SK-N-SH treated with all-trans-retinoic acid at 6 μM for 48 hours (cell line): ENCODE data around the gene GLI2.

ENCODE experiments used
- ATAC-seq: fragments of 200-7000 bp; cut with Tn5 transposase; 3 replicates; pipeline ENCODE4 v1.9.1; 2020; ENCODE audit warnings: mild to moderate bottlenecking, moderate library complexity
- ARNTL ChIP-seq: fragments of 450-650 bp; formaldehyde crosslinking; IDR thresholded peaks from 2 replicates; pipeline ENCODE4 v1.5.0; 2020; ENCODE audit warnings: low read depth, mild to moderate bottlenecking, moderate library complexity, borderline replicate concordance
- BACH2 ChIP-seq: fragments of 250-450 bp; sonication (Bioruptor Pico); IDR thresholded peaks from 2 replicates; pipeline ENCODE4 v1.9.0; 2021; ENCODE audit warnings: mild to moderate bottlenecking, borderline replicate concordance
- CREB5 ChIP-seq: fragments of 250-450 bp; sonication (Bioruptor Pico); IDR thresholded peaks from 2 replicates; pipeline ENCODE4 v1.5.1; 2020; ENCODE audit warnings: low read depth, mild to moderate bottlenecking, moderate library complexity
- CSDC2 ChIP-seq: fragments of 250-450 bp; sonication (Bioruptor Pico); IDR thresholded peaks from 2 replicates; pipeline ENCODE4 v1.5.0; 2020; ENCODE audit warnings: mild to moderate bottlenecking, moderate library complexity
- CSRNP3 ChIP-seq: fragments of 250-450 bp; sonication (Bioruptor Pico); IDR thresholded peaks from 2 replicates; pipeline ENCODE4 v1.5.1; 2021; ENCODE audit warnings: mild to moderate bottlenecking, moderate library complexity
- ESRRG ChIP-seq: fragments of 250-450 bp; sonication (Bioruptor Pico); IDR thresholded peaks from 2 replicates; pipeline ENCODE4 v1.6.1; 2021; ENCODE audit warnings: mild to moderate bottlenecking
- GLIS3 ChIP-seq: fragments of 250-450 bp; sonication (Bioruptor Pico); IDR thresholded peaks from 2 replicates; pipeline ENCODE4 v1.5.0; 2020; ENCODE audit warnings: mild to moderate bottlenecking, moderate library complexity
- ISL1 ChIP-seq: fragments of 250-450 bp; sonication (Bioruptor Pico); IDR thresholded peaks from 2 replicates; pipeline ENCODE4 v2.1.2; 2022; ENCODE audit warnings: mild to moderate bottlenecking, moderate library complexity
- OSR1 ChIP-seq: fragments of 250-450 bp; sonication (Bioruptor Pico); IDR thresholded peaks from 2 replicates; pipeline ENCODE4 v1.8.0; 2022; ENCODE audit warnings: moderate library complexity, mild to moderate bottlenecking, inconsistent platforms
- PATZ1 ChIP-seq: fragments of 250-450 bp; sonication (Bioruptor Pico); IDR thresholded peaks from 2 replicates; pipeline ENCODE4 v1.8.0; 2020; ENCODE audit warnings: mild to moderate bottlenecking, moderate library complexity, borderline replicate concordance
- POU6F1 ChIP-seq: fragments of 250-450 bp; sonication (Bioruptor Pico); IDR thresholded peaks from 2 replicates; pipeline ENCODE4 v1.8.0; 2021; ENCODE audit warnings: low read depth, mild to moderate bottlenecking, moderate library complexity, borderline replicate concordance
- PPARA ChIP-seq: fragments of 250-450 bp; sonication (Bioruptor Pico); IDR thresholded peaks from 2 replicates; pipeline ENCODE4 v1.5.0; 2020; ENCODE audit warnings: mild to moderate bottlenecking, borderline replicate concordance
- RARB ChIP-seq: fragments of 250-450 bp; sonication (Bioruptor Pico); IDR thresholded peaks from 2 replicates; pipeline ENCODE4 v1.8.0; 2021; ENCODE audit warnings: mild to moderate bottlenecking, moderate library complexity
- TCF4 ChIP-seq: fragments of 250-450 bp; sonication (Bioruptor Pico); IDR thresholded peaks from 2 replicates; pipeline ENCODE4 v1.8.0; 2021; ENCODE audit warnings: mild to moderate bottlenecking, moderate library complexity, borderline replicate concordance
- TOX ChIP-seq: fragments of 250-450 bp; sonication (Bioruptor Pico); IDR thresholded peaks from 2 replicates; pipeline ENCODE4 v1.8.0; 2021; ENCODE audit warnings: mild to moderate bottlenecking, moderate library complexity, borderline replicate concordance
- TSHZ2 ChIP-seq: fragments of 250-450 bp; sonication (Bioruptor Pico); IDR thresholded peaks from 2 replicates; pipeline ENCODE4 v1.5.0; 2020; ENCODE audit warnings: mild to moderate bottlenecking, moderate library complexity
- ZC3H10 ChIP-seq: fragments of 250-450 bp; sonication (Bioruptor Pico); IDR thresholded peaks from 2 replicates; pipeline ENCODE4 v1.5.1; 2021; ENCODE audit warnings: mild to moderate bottlenecking, moderate library complexity
- ZFP3 ChIP-seq: fragments of 250-450 bp; sonication (Bioruptor Pico); IDR thresholded peaks from 2 replicates; pipeline ENCODE4 v1.5.0; 2020; ENCODE audit warnings: mild to moderate bottlenecking, moderate library complexity
- ZFP30 ChIP-seq: fragments of 450-650 bp; formaldehyde crosslinking; IDR thresholded peaks from 2 replicates; pipeline ENCODE4 v1.5.0; 2022; ENCODE audit warnings: mild to moderate bottlenecking, moderate library complexity
- ZNF565 ChIP-seq: fragments of 450-650 bp; formaldehyde crosslinking; conservative IDR thresholded peaks from 2 replicates; pipeline ENCODE4 v1.5.0; 2020; ENCODE audit warnings: low read depth, mild to moderate bottlenecking, moderate library complexity
- ZNF70 ChIP-seq: fragments of 450-650 bp; formaldehyde crosslinking; IDR thresholded peaks from 2 replicates; pipeline ENCODE4 v1.5.0; 2020; ENCODE audit warnings: mild to moderate bottlenecking, moderate library complexity
- ZNF8 ChIP-seq: fragments of 450-650 bp; formaldehyde crosslinking; IDR thresholded peaks from 2 replicates; pipeline ENCODE4 v1.5.0; 2020; ENCODE audit warnings: mild to moderate bottlenecking, moderate library complexity

GLI2 gene

GRCh38 chr2:120770641-120771040, 35.0 kb downstream of the GLI2 start:
- ATAC-seq = no peak
- no peak for TF ChIP-seq ZNF565
- no peak for TF ChIP-seq OSR1 (CRISPR knock-in tag)
- TF ChIP-seq ZFP30 (CRISPR knock-in tag) = no peak
- TF ChIP-seq TOX = no peak
- TF ChIP-seq CSDC2 (CRISPR knock-in tag) = no peak
- TF ChIP-seq RARB = no peak

GRCh38 chr2:120771111-120771780, 35.6 kb downstream of the GLI2 start:
- TF ChIP-seq RARB = no peak
- TF ChIP-seq BACH2 (CRISPR knock-in tag) = no peak
- no peak for TF ChIP-seq POU6F1 (CRISPR knock-in tag)
- no peak for TF ChIP-seq ZFP3 (CRISPR knock-in tag)
- TF ChIP-seq ISL1 (CRISPR knock-in tag) = no peak
- TF ChIP-seq ZNF565 = no peak
- peak; percentile 97 for ATAC-seq

- peak; percentile 6; the same call in 1 of the 3 replicates for ATAC-seq
- no peak for TF ChIP-seq OSR1 (CRISPR knock-in tag)
- no peak for TF ChIP-seq GLIS3 (CRISPR knock-in tag)
- no peak for TF ChIP-seq ZNF70 (CRISPR knock-in tag)
- no peak for TF ChIP-seq ISL1 (CRISPR knock-in tag)
- TF ChIP-seq CSDC2 (CRISPR knock-in tag) = no peak
- no peak for TF ChIP-seq BACH2 (CRISPR knock-in tag)
- no peak for TF ChIP-seq ESRRG (CRISPR knock-in tag)
- no peak for TF ChIP-seq ZC3H10 (CRISPR knock-in tag)
- TF ChIP-seq POU6F1 (CRISPR knock-in tag) = no peak
- TF ChIP-seq CREB5 (CRISPR knock-in tag) = no peak
Observed at GRCh38 chr2:120771781-120772208, 36.1 kb downstream of the GLI2 start.

GRCh38 chr2:120772261-120772660, 36.6 kb downstream of the GLI2 start:
- TF ChIP-seq RARB = no peak
- TF ChIP-seq TCF4 (CRISPR knock-in tag) = no peak
- no peak for TF ChIP-seq PATZ1 (CRISPR knock-in tag)
- no peak for TF ChIP-seq ZC3H10 (CRISPR knock-in tag)
- TF ChIP-seq ISL1 (CRISPR knock-in tag) = no peak
- TF ChIP-seq ZFP3 (CRISPR knock-in tag) = no peak
- no peak for TF ChIP-seq CREB5 (CRISPR knock-in tag)
- TF ChIP-seq PPARA (CRISPR knock-in tag) = no peak
- TF ChIP-seq ZNF8 (CRISPR knock-in tag) = no peak
- TF ChIP-seq CSRNP3 (CRISPR knock-in tag) = no peak
- no peak for TF ChIP-seq BACH2 (CRISPR knock-in tag)
- TF ChIP-seq ARNTL (CRISPR knock-in tag) = no peak
- no peak for TF ChIP-seq TSHZ2 (CRISPR knock-in tag)
- no peak for TF ChIP-seq ZFP30 (CRISPR knock-in tag)
- no peak for ATAC-seq
